GM23338 (cell line): ENCODE measurements around the gene HSPBAP1.

ENCODE experiments used
- CREB1 ChIP-seq: fragments of 250-450 bp; sonication (Bioruptor Pico); IDR thresholded peaks from 2 replicates; pipeline ENCODE4 v1.5.0; 2020; ENCODE audit warnings: low read depth, mild to moderate bottlenecking, moderate library complexity
- EZH2 ChIP-seq: fragments of 200-600 bp; sonication (generic); IDR thresholded peaks from one replicate; pipeline ENCODE4 v1.8.0; 2017; ENCODE audit warnings: antibody characterized with exemption, mild to moderate bottlenecking, low read depth; ENCODE audit not compliant: unreplicated experiment
- EZH2phosphoT487 ChIP-seq: fragments of 200-600 bp; sonication (generic); IDR thresholded peaks from one replicate; pipeline ENCODE4 v1.8.1; 2018; ENCODE audit warnings: antibody characterized with exemption; ENCODE audit not compliant: unreplicated experiment
- NANOG ChIP-seq: IDR thresholded peaks from 2 replicates; pipeline ENCODE4 v1.6.1; 2016; ENCODE audit warnings: antibody characterized with exemption, borderline replicate concordance
- POLR2AphosphoS5 ChIP-seq: IDR thresholded peaks from 2 replicates; pipeline ENCODE4 v1.6.1; 2016; ENCODE audit warnings: antibody characterized with exemption, low read depth
- STAT1 ChIP-seq: IDR thresholded peaks from one replicate; pipeline ENCODE4 v1.6.1; 2016; ENCODE audit warnings: antibody characterized with exemption; ENCODE audit not compliant: unreplicated experiment
- ZNF114 ChIP-seq: fragments of 250-450 bp; sonication (Bioruptor Pico); IDR thresholded peaks from 2 replicates; pipeline ENCODE4 v1.5.0; 2020; ENCODE audit warnings: mild to moderate bottlenecking, moderate library complexity
- TF ChIP-seq, protein P1 (sequence below), 2 experiments: fragments of 200-600 bp in 1 of 2; sonication (generic) in 1 of 2; conservative IDR thresholded peaks; 2 replicates each; pipeline versions ENCODE4 v1.5.1 to v1.6.1; 2016 to 2017; ENCODE audit warnings: antibody characterized with exemption in 2 of 2, low read depth in 2 of 2, mild to moderate bottlenecking in 2 of 2, moderate library complexity in 1 of 2
- TF ChIP-seq, protein P2 (sequence below): IDR thresholded peaks from one replicate; pipeline ENCODE4 v1.6.1; 2018; ENCODE audit warnings: antibody characterized with exemption; ENCODE audit not compliant: unreplicated experiment

DNA sequence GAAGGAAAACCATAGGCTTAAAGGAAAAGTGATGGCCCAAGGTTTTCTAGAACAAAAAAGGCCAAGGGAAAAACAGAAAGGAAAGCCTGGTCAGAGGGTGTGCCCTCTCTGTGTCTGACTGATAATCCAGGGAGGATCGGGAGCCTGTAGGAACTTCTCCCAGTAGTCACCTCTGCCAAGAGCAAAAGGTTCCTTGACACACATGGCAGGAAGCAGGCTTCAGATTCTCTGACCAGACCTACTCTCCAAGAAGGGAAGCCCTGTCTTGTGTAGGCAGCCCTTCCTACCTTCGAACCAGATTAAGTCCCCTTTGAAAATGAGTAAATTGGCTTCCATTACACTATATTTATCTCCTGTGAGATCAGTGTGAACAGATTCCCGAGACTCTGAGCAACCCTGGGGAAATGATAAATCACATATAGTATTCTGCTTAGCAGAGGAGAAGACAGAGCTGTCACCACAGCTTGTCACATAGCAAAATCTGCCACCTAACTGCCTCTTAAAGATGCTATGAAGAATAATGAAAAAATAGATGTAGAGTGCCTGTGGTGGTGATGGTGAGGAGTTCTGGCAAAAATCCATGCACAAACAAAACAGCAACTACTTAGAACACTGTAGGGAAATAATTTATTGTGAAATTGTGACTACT lies 74.2 kb downstream of the HSPBAP1 start:
- TF ChIP-seq, protein P1, sequence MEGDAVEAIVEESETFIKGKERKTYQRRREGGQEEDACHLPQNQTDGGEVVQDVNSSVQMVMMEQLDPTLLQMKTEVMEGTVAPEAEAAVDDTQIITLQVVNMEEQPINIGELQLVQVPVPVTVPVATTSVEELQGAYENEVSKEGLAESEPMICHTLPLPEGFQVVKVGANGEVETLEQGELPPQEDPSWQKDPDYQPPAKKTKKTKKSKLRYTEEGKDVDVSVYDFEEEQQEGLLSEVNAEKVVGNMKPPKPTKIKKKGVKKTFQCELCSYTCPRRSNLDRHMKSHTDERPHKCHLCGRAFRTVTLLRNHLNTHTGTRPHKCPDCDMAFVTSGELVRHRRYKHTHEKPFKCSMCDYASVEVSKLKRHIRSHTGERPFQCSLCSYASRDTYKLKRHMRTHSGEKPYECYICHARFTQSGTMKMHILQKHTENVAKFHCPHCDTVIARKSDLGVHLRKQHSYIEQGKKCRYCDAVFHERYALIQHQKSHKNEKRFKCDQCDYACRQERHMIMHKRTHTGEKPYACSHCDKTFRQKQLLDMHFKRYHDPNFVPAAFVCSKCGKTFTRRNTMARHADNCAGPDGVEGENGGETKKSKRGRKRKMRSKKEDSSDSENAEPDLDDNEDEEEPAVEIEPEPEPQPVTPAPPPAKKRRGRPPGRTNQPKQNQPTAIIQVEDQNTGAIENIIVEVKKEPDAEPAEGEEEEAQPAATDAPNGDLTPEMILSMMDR (conservative IDR thresholded peaks at IDR 0.05; ENCODE audit: low read depth in 2 of 2), result no peak
- TF ChIP-seq, protein P2, sequence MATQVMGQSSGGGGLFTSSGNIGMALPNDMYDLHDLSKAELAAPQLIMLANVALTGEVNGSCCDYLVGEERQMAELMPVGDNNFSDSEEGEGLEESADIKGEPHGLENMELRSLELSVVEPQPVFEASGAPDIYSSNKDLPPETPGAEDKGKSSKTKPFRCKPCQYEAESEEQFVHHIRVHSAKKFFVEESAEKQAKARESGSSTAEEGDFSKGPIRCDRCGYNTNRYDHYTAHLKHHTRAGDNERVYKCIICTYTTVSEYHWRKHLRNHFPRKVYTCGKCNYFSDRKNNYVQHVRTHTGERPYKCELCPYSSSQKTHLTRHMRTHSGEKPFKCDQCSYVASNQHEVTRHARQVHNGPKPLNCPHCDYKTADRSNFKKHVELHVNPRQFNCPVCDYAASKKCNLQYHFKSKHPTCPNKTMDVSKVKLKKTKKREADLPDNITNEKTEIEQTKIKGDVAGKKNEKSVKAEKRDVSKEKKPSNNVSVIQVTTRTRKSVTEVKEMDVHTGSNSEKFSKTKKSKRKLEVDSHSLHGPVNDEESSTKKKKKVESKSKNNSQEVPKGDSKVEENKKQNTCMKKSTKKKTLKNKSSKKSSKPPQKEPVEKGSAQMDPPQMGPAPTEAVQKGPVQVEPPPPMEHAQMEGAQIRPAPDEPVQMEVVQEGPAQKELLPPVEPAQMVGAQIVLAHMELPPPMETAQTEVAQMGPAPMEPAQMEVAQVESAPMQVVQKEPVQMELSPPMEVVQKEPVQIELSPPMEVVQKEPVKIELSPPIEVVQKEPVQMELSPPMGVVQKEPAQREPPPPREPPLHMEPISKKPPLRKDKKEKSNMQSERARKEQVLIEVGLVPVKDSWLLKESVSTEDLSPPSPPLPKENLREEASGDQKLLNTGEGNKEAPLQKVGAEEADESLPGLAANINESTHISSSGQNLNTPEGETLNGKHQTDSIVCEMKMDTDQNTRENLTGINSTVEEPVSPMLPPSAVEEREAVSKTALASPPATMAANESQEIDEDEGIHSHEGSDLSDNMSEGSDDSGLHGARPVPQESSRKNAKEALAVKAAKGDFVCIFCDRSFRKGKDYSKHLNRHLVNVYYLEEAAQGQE, result no peak
- TF ChIP-seq POLR2AphosphoS5 (no peak), EZH2 (no peak), CREB1 (CRISPR knock-in tag) (no peak), STAT1 (no peak), EZH2phosphoT487 (no peak), ZNF114 (CRISPR knock-in tag) (no peak), NANOG (no peak)
